Mesenchymal stem cell (in vitro differentiated cells and primary cell): Measurements from ENCODE around the gene PDCD2.
A peak's percentile ranks its signal among the peaks of the same experiment; 100 is the strongest.

Experiments
- DNase-seq: peaks from one replicate; pipeline ENCODE4 v3.0.0-alpha.2; 2013
- H2AFZ ChIP-seq: one replicate; pipeline ENCODE4 v1.6.1; 2013; ENCODE audit warnings: low read depth, mild to moderate bottlenecking, control low read depth, inconsistent platforms, low read length, moderate library complexity
- H2AK5ac ChIP-seq: 2 replicates; pipeline ENCODE4 v1.6.1; 2013; ENCODE audit warnings: low read length, moderate library complexity, mild to moderate bottlenecking, inconsistent platforms; ENCODE audit not compliant: severe bottlenecking
- H2BK120ac ChIP-seq: one replicate; pipeline ENCODE4 v1.6.1; 2013; ENCODE audit warnings: low read depth, mild to moderate bottlenecking, inconsistent platforms, low read length, moderate library complexity
- H2BK12ac ChIP-seq, 2 experiments: one replicate each; pipeline ENCODE4 v1.6.1; 2013; ENCODE audit warnings: inconsistent platforms in 2 of 2, low read length in 2 of 2, mild to moderate bottlenecking in 2 of 2, moderate library complexity in 2 of 2, control low read depth in 1 of 2
- H2BK15ac ChIP-seq: one replicate; pipeline ENCODE4 v1.6.1; 2013; ENCODE audit warnings: mild to moderate bottlenecking, low read depth, inconsistent platforms; ENCODE audit not compliant: poor library complexity, severe bottlenecking
- H2BK5ac ChIP-seq: 2 replicates; pipeline ENCODE4 v1.6.1; 2013; ENCODE audit warnings: low read depth, mild to moderate bottlenecking, low read length, control low read depth, inconsistent platforms; ENCODE audit not compliant: poor library complexity, severe bottlenecking
- H3K14ac ChIP-seq, 2 experiments: one replicate each; pipeline ENCODE4 v1.6.1; 2013; ENCODE audit warnings: inconsistent platforms in 2 of 2, low read length in 2 of 2, control low read depth in 1 of 2, mild to moderate bottlenecking in 1 of 2, moderate library complexity in 1 of 2
- H3K18ac ChIP-seq, 2 experiments: one replicate each; pipeline ENCODE4 v1.6.1; 2013; ENCODE audit warnings: inconsistent platforms in 2 of 2, low read length in 2 of 2, control low read depth in 1 of 2, low read depth in 1 of 2, mild to moderate bottlenecking in 1 of 2
- H3K23ac ChIP-seq, 2 experiments: one replicate each; pipeline ENCODE4 v1.6.1; 2013; ENCODE audit warnings: inconsistent platforms in 2 of 2, low read length in 2 of 2, mild to moderate bottlenecking in 2 of 2, moderate library complexity in 2 of 2, control low read depth in 1 of 2
- H3K27ac ChIP-seq: 2 replicates; pipeline ENCODE4 v1.5.1; 2013; ENCODE audit warnings: mild to moderate bottlenecking, moderate library complexity, low read length, control low read depth, inconsistent platforms; ENCODE audit not compliant: poor library complexity, severe bottlenecking
- H3K27me3 ChIP-seq, 2 experiments: 2 replicates each; pipeline versions ENCODE4 v1.6.1 to v1.7.0; 2013; ENCODE audit warnings: low read length in 2 of 2, mild to moderate bottlenecking in 2 of 2, moderate library complexity in 2 of 2, control low read depth in 1 of 2, inconsistent platforms in 1 of 2; ENCODE audit not compliant: control insufficient read depth in 1 of 2, insufficient read depth in 1 of 2
- H3K36me3 ChIP-seq, 2 experiments: 2 replicates each; pipeline versions ENCODE4 v1.6.1 to v1.7.0; 2013; ENCODE audit warnings: low read length in 2 of 2, control low read depth in 1 of 2, inconsistent platforms in 1 of 2, low read depth in 1 of 2, mild to moderate bottlenecking in 1 of 2; ENCODE audit not compliant: insufficient read depth in 2 of 2, control insufficient read depth in 1 of 2
- H3K4ac ChIP-seq, 2 experiments: one replicate each; pipeline ENCODE4 v1.6.1; 2013; ENCODE audit warnings: inconsistent platforms in 2 of 2, low read length in 2 of 2, mild to moderate bottlenecking in 2 of 2, moderate library complexity in 2 of 2, control low read depth in 1 of 2, low read depth in 1 of 2
- H3K4me1 ChIP-seq: 2 replicates; pipeline ENCODE4 v1.6.1; 2013; ENCODE audit warnings: low read depth, low read length, control low read depth; ENCODE audit not compliant: control insufficient read depth, insufficient read depth
- H3K4me2 ChIP-seq: 2 replicates; pipeline ENCODE4 v1.6.1; 2013; ENCODE audit warnings: low read length, mild to moderate bottlenecking, inconsistent platforms; ENCODE audit not compliant: poor library complexity, severe bottlenecking
- H3K4me3 ChIP-seq, 2 experiments: 2 replicates each; pipeline versions ENCODE4 v1.5.1 to v1.7.0; 2013; ENCODE audit warnings: low read length in 2 of 2, mild to moderate bottlenecking in 2 of 2, control low read depth in 1 of 2, low read depth in 1 of 2; ENCODE audit not compliant: insufficient read depth in 1 of 2
- H3K79me1 ChIP-seq: replicated peaks from 2 replicates; pipeline ENCODE4 v1.6.1; 2013; ENCODE audit warnings: mild to moderate bottlenecking, control low read depth, low read length, inconsistent platforms; ENCODE audit not compliant: poor library complexity, severe bottlenecking
- H3K9ac ChIP-seq: 2 replicates; pipeline ENCODE4 v1.7.0; 2013; ENCODE audit warnings: mild to moderate bottlenecking, low read length, moderate library complexity
- H3K9me3 ChIP-seq: 2 replicates; pipeline ENCODE4 v1.7.0; 2013; ENCODE audit warnings: mild to moderate bottlenecking, low read length; ENCODE audit not compliant: control insufficient read depth
- H4K8ac ChIP-seq: one replicate; pipeline ENCODE4 v1.6.1; 2013; ENCODE audit warnings: inconsistent platforms, mild to moderate bottlenecking, low read length, moderate library complexity
- H4K91ac ChIP-seq: one replicate; pipeline ENCODE4 v1.6.1; 2013; ENCODE audit warnings: mild to moderate bottlenecking, low read length, inconsistent platforms
- WGBS: methylation state at CpG from one replicate; pipeline ENCODE4 v1.1.7; 2013; ENCODE audit warnings: mixed read lengths; 5-methylcytosine and 5-hydroxymethylcytosine counted together

The PDCD2 gene

DNA sequence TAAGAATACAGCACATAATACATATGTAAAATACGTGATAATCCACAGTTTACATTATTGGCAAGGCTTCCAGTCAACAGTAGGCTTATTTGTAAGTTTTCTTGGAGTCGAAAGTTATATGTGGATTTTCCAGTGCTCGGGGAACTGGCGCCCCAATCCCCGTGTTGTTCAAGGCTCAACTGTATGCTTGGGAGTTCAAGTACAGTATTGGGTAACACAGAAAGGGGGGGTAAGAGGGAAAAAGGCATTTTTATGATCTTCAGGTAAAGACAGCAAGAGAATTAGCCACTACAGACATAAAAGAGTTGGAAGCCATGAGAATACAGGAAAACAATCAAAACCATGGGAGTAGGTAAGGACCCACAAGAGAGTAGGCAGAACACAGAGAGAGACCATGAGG lies 47.8 kb downstream of the PDCD2 start:
- H4K91ac ChIP-seq = no peak overlapping the region
- no peaks in the 10 kb centered on the region for H3K27me3 ChIP-seq
- no peak overlapping the region for H3K23ac ChIP-seq
- no peak overlapping the region for H3K4ac ChIP-seq
- H3K18ac ChIP-seq = no peak overlapping the region
- H3K4me2 ChIP-seq = no peak overlapping the region
- H3K79me1 ChIP-seq = peaks cover 21% of the 10 kb centered on the region
- no peak for DNase-seq
- no peak overlapping the region for H3K4me3 ChIP-seq
- H2AFZ ChIP-seq = no peak overlapping the region
- peaks cover 5% of the 10 kb centered on the region for H3K4me1 ChIP-seq
- H2BK5ac ChIP-seq = no peak overlapping the region
- no peak overlapping the region for H4K8ac ChIP-seq
- H3K36me3 ChIP-seq = peaks cover 35 to 100% of the 10 kb centered on the region in 2 experiments
- H2BK12ac ChIP-seq = no peak overlapping the region
- H3K9ac ChIP-seq = no peak overlapping the region
- H3K14ac ChIP-seq = no peak overlapping the region
- WGBS = 97% methylated on average over 5 of the region's 5 CpGs
- H2BK15ac ChIP-seq = no peak overlapping the region
- no peak overlapping the region for H3K27ac ChIP-seq
- H2AK5ac ChIP-seq = no peak overlapping the region
- no peaks in the 10 kb centered on the region for H3K9me3 ChIP-seq
- H2BK120ac ChIP-seq = no peak overlapping the region

DNA sequence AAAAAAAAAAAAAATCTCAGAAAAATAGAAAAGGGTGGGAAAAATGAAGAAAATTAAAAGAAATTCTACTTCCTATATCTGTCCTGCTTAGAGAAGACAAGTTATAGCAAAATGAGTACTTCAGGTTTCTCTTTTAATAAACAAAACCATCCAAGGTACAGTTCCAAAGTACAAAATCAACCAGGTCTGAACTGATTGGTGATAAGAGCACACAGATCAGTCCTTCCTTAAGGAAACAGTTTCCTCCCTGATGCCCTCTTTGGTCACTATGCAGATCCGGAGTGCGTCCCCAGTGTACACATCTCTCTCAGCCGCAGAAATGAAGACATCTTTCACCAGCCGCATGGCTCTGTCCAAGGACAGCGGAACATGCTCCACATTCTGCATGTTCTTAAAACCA lies 49.4 kb downstream of the PDCD2 start:
- Histone ChIP-seq H3K9ac (no peak overlapping the region), H2AFZ (no peak overlapping the region), H3K14ac (no peak overlapping the region), H3K79me1 (peaks cover 18% of the 10 kb centered on the region), H2BK120ac (no peak overlapping the region), H3K27ac (no peak overlapping the region), H3K4me2 (no peak overlapping the region), H3K4ac (no peak overlapping the region), H3K36me3 (peaks cover 34 to 89% of the 10 kb centered on the region in 2 experiments), H3K4me1 (peaks cover 5% of the 10 kb centered on the region), H3K9me3 (no peaks in the 10 kb centered on the region), H2BK12ac (peak overlapping the region in 1 of 2 experiments; percentile 15), H3K27me3 (no peaks in the 10 kb centered on the region), H3K18ac (no peak overlapping the region), H2BK5ac (no peak overlapping the region), H3K23ac (no peak overlapping the region), H4K91ac (no peak overlapping the region), H2BK15ac (no peak overlapping the region), H3K4me3 (no peak overlapping the region), H2AK5ac (no peak overlapping the region), H4K8ac (no peak overlapping the region)
- WGBS = 95% methylated on average over 5 of the region's 5 CpGs
- no peak for DNase-seq

DNA sequence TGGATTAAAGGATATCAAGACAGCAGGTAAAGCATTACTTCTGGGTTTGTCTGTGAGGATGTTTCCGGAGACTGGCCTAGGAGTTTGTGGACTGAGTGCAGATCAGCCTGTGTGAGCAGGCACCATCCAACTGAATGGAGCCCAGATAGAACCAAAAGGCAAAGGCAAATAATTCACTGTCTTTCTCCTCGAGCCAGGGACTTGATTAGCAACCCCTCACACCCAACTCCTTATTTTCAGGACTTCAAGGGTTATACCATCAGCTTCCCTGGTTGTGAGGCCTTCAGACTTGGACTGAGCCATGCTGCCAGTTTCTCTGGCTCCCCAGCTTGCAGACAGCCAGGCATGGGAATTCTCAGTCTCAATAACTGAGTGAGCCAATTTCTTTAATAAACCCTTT lies 50.6 kb downstream of the PDCD2 start:
- Histone ChIP-seq H2BK12ac (no peak overlapping the region), H3K79me1 (peaks cover 17% of the 10 kb centered on the region), H3K23ac (no peak overlapping the region), H3K9me3 (no peaks in the 10 kb centered on the region), H2AK5ac (no peak overlapping the region), H3K9ac (no peak overlapping the region), H3K4ac (no peak overlapping the region), H3K4me1 (peaks cover 5% of the 10 kb centered on the region), H4K91ac (no peak overlapping the region), H2BK5ac (no peak overlapping the region), H2BK120ac (no peak overlapping the region), H3K27me3 (no peaks in the 10 kb centered on the region), H3K4me2 (no peak overlapping the region), H3K27ac (no peak overlapping the region), H3K4me3 (no peak overlapping the region), H2BK15ac (no peak overlapping the region), H3K36me3 (peaks cover 33 to 77% of the 10 kb centered on the region in 2 experiments), H2AFZ (no peak overlapping the region), H3K18ac (no peak overlapping the region), H3K14ac (no peak overlapping the region), H4K8ac (no peak overlapping the region)
- no peak for DNase-seq
- WGBS = 94% methylated on average over 2 of the region's 2 CpGs

DNA sequence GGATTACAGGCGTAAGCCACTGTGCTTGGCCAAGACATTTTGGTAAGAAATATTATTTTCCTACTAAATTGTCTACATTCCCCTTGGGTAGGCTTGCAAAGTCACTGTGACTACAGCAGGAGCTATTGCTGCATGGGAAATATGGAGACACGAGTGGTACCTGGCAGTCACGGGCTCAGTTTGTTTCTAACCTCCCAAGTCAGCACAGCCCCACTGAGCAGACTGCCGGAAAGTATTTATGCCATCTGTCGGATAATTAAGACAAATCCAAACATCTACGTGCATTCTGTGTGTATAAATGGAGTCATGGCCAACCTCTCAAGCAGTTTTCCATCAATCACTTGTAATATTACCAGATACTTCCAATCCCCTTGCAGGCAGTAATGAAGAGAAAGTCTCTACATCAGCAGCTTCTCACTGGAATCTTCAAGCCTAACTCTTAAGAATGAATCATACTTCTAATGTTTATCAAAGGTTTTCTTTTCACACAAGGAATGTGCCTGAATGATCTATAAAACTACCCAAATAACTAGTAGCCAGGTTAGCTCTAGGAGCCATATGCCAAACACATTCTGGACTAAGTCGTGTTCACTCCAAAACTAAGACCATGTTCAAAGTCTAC lies 51.5 kb downstream of the PDCD2 start:
- no peak overlapping the region for H3K4ac ChIP-seq
- no peak overlapping the region for H4K8ac ChIP-seq
- 89% methylated on average over 5 of the region's 7 CpGs for WGBS
- no peak overlapping the region for H2BK120ac ChIP-seq
- H2AFZ ChIP-seq = no peak overlapping the region
- no peak for DNase-seq
- H2BK5ac ChIP-seq = no peak overlapping the region
- no peak overlapping the region for H3K4me3 ChIP-seq
- peaks cover 5% of the 10 kb centered on the region for H3K4me1 ChIP-seq
- no peak overlapping the region for H2BK15ac ChIP-seq
- no peak overlapping the region for H3K4me2 ChIP-seq
- no peak overlapping the region for H2AK5ac ChIP-seq
- no peaks in the 10 kb centered on the region for H3K9me3 ChIP-seq
- no peak overlapping the region for H3K27ac ChIP-seq
- peaks cover 28 to 69% of the 10 kb centered on the region in 2 experiments for H3K36me3 ChIP-seq
- no peak overlapping the region for H2BK12ac ChIP-seq
- no peak overlapping the region for H4K91ac ChIP-seq
- H3K18ac ChIP-seq = no peak overlapping the region
- H3K79me1 ChIP-seq = peaks cover 14% of the 10 kb centered on the region
- no peaks in the 10 kb centered on the region for H3K27me3 ChIP-seq
- no peak overlapping the region for H3K9ac ChIP-seq
- H3K14ac ChIP-seq = no peak overlapping the region
- no peak overlapping the region for H3K23ac ChIP-seq
